ENCODE data around the gene FOXN3. TPM values are rescaled to one million over a fixed set of nuclear protein-coding genes. Genes with fewer than 3 reads are reported as not detected.

Gene FOXN3
- total and polyA plus RNA-seq, 8 donors, result 8.8 to 58.0 (median 31.7) TPM

DNA sequence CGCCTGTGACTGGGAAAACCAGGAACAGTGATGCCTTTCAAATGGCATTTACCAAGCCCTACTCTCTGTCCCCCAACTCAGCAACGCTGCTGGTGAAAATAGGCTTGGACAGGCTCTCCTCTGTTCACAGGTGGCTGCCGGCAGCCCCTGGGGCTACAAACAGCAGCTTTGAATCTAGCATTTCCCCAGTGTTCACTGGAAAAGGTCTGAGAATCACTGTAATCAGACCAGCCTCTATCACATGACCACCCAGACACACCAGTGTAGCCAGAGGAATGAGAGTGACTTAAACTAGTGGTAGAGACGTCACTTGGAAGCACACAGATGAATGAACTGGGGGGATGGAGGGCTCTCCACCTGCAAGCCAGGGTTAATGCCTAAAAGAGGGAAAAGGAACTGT is 151.8 kb downstream of the FOXN3 start:
- DNase-seq, result no peak
- H3K4me1 ChIP-seq, result peaks cover 0 to 4% (median 0%) of the 10 kb centered on the region in 3 donors
- ATAC-seq, result no peak
- H3K36me3 ChIP-seq, result no peaks in the 10 kb centered on the region
- H3K27me3 ChIP-seq, result no peaks in the 10 kb centered on the region
- no peak for FAIRE-seq
- TF ChIP-seq, protein P1, sequence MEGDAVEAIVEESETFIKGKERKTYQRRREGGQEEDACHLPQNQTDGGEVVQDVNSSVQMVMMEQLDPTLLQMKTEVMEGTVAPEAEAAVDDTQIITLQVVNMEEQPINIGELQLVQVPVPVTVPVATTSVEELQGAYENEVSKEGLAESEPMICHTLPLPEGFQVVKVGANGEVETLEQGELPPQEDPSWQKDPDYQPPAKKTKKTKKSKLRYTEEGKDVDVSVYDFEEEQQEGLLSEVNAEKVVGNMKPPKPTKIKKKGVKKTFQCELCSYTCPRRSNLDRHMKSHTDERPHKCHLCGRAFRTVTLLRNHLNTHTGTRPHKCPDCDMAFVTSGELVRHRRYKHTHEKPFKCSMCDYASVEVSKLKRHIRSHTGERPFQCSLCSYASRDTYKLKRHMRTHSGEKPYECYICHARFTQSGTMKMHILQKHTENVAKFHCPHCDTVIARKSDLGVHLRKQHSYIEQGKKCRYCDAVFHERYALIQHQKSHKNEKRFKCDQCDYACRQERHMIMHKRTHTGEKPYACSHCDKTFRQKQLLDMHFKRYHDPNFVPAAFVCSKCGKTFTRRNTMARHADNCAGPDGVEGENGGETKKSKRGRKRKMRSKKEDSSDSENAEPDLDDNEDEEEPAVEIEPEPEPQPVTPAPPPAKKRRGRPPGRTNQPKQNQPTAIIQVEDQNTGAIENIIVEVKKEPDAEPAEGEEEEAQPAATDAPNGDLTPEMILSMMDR (IDR thresholded peaks at IDR 0.05), result no peak
- no peak overlapping the region for H3K4me3 ChIP-seq
- no peak overlapping the region for H3K27ac ChIP-seq
- 93 to 98% methylated on average over 4 of the region's 4 CpGs for WGBS, 2 donors
- H3K9me3 ChIP-seq, result no peaks in the 10 kb centered on the region
- intact Hi-C loops (cut with DNase I), result no loop called here

DNA sequence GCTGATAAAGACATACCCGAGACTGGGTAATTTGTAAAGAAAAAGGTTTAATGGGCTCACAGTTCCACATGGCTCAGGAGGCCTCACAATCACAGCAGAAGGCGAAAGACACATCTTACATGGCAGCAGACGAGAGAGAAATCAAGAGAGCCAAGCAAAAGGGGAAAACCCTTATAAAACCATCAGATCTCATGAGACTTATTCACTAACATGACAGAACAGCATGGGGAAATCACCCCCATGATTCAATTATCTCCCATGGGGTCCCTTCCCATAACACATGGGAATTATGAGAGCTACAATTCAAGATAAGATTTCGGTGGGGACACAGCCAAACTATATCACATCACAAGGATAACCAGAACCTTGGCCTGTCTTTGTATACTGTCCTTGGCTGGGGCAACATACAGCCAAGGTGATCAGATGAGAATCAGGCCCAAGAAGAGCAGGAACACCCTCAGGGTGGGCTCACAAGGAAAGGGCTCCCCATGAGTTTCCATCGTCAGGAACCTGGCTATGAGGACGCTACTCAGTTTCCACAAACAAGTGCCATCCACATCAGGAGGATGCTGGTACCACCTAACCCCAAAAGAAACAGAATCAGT is 152.7 kb downstream of the FOXN3 start:
- ATAC-seq (no peak), FAIRE-seq (no peak), DNase-seq (no peak)
- H3K27me3 ChIP-seq, result no peaks in the 10 kb centered on the region
- no peak overlapping the region for H3K27ac ChIP-seq
- TF ChIP-seq, protein P1 (IDR thresholded peaks at IDR 0.05), result no peak
- 88 to 90% methylated on average over 6 of the region's 6 CpGs for WGBS, 2 donors
- no peaks in the 10 kb centered on the region for H3K9me3 ChIP-seq
- no peak overlapping the region for H3K4me3 ChIP-seq
- peaks cover 0 to under 1% (median 0%) of the 10 kb centered on the region in 3 donors for H3K4me1 ChIP-seq
- H3K36me3 ChIP-seq, result no peaks in the 10 kb centered on the region
- intact Hi-C loops (cut with DNase I), result no loop called here

DNA sequence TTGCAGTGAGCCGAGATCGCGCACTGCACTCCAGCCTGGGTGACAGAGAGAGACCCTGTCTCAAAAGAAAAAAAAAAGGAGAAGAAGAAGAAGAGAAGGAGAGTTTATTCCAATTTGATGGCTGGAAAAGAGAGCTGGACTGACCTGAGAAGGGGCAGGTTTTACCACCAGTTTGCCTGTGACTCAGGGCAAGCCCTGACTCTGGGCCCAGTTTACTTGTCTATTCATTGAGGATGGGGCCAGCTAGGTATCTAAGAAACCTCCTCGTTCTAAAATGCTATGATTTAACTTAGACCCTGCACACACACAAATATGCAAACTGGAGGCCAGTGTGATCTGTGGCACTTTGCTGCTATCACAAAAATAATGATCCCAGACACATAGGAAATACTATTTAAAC is 155.0 kb downstream of the FOXN3 start:
- TF ChIP-seq, protein P1 (IDR thresholded peaks at IDR 0.05), result no peak
- FAIRE-seq (no peak), ATAC-seq (no peak), DNase-seq (no peak)
- no peaks in the 10 kb centered on the region for H3K4me1 ChIP-seq
- intact Hi-C loops (cut with DNase I), result no loop called here
- no peak overlapping the region for H3K27ac ChIP-seq
- H3K36me3 ChIP-seq, result no peaks in the 10 kb centered on the region
- 95 to 97% methylated on average over 4 of the region's 4 CpGs for WGBS, 2 donors
- no peaks in the 10 kb centered on the region for H3K9me3 ChIP-seq
- H3K4me3 ChIP-seq, result no peak overlapping the region
- no peaks in the 10 kb centered on the region for H3K27me3 ChIP-seq

DNA sequence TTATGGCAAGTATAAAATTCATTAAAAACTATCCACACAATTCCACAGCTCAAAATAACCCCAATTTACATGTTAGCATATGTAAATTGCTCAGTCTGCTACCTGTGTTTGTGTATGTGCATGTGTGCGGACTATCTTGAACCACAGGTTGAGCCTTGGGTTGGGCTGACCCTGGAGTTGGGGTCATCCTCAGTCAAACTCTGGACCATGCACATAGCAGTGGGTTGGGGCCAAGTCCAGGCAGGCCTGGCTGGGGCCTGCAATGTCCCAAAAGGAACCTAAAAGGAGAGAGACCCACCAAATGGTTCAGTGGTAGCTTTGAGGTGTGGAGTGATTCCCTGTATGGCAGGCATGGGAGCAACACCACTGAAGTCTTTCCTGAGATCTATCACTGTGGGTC is 156.1 kb downstream of the FOXN3 start:
- H3K27ac ChIP-seq, result no peak overlapping the region
- intact Hi-C loops (cut with DNase I), result no loop called here
- DNase-seq, result no peak
- FAIRE-seq, result no peak
- 95 to 100% methylated on average over 1 of the region's 1 CpG for WGBS, 2 donors
- H3K4me3 ChIP-seq, result no peak overlapping the region
- no peaks in the 10 kb centered on the region for H3K9me3 ChIP-seq
- TF ChIP-seq, protein P1 (IDR thresholded peaks at IDR 0.05), result no peak
- no peaks in the 10 kb centered on the region for H3K27me3 ChIP-seq
- ATAC-seq, result no peak
- no peaks in the 10 kb centered on the region for H3K36me3 ChIP-seq
- no peaks in the 10 kb centered on the region for H3K4me1 ChIP-seq

DNA sequence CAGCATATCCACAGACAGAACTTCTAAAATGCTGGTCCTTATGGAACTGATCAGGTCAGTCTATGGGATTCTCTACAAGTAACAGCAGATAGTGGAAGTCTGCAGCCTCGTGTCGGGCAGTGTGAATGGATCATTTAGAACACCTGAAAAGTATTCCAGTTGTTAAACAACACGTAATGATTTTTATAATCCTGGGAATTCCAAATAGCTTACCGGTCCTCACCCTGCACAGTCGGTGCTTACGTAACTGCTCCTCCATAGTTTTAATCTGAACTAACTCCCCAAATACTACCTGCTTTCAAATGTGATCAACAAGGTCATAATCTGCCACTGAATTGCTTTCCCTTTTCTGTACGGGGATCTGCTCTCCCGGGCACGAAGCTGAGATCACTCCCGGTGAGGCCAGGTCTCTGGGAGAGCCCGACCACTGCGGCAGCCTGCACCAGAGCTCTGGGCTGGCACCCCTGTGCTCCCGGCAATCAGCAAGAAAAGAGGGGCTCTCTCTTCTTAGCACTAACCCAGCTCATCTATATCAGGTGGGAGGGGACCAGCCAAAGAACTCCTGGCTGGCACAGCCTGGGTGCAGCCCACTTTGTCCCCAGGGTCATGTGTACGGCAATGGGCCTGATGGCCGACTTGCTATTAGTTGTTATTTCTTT is 157.0 kb downstream of the FOXN3 start:
- ATAC-seq (peak in 1 of 4 donors; percentile 16), DNase-seq (no peak), FAIRE-seq (no peak)
- WGBS, 2 donors, result 74 to 75% methylated on average over 15 of the region's 15 CpGs
- Histone ChIP-seq H3K4me1 (no peaks in the 10 kb centered on the region), H3K27me3 (no peaks in the 10 kb centered on the region), H3K4me3 (no peak overlapping the region), H3K9me3 (no peaks in the 10 kb centered on the region), H3K36me3 (no peaks in the 10 kb centered on the region), H3K27ac (no peak overlapping the region)
- intact Hi-C loops (cut with DNase I), result no loop called here
- TF ChIP-seq, protein P1 (IDR thresholded peaks at IDR 0.05), result no peak

All from pancreas (tissue), 10 donors.